Hepatocyte (in vitro differentiated cells): ENCODE data around the gene BEND6.

ENCODE experiments used
- CTCF ChIP-seq: fragments of 200-600 bp; sonication (generic); IDR thresholded peaks from 2 replicates; pipeline ENCODE4 v1.5.1; 2016; ENCODE audit warnings: antibody characterized with exemption, mild to moderate bottlenecking; ENCODE audit not compliant: poor library complexity
- EZH2 ChIP-seq: fragments of 200-600 bp; sonication (generic); IDR thresholded peaks from 2 replicates; pipeline ENCODE4 v1.6.1; 2016; ENCODE audit warnings: antibody characterized with exemption, mild to moderate bottlenecking, borderline replicate concordance
- EZH2phosphoT487 ChIP-seq: fragments of 200-600 bp; sonication (generic); IDR thresholded peaks from one replicate; pipeline ENCODE4 v1.6.1; 2018; ENCODE audit warnings: antibody characterized with exemption, mild to moderate bottlenecking, low read depth, moderate library complexity; ENCODE audit not compliant: unreplicated experiment, severe bottlenecking

GRCh38 chr6:56949265-56949664, 5.6 kb upstream of the BEND6 start:
- TF ChIP-seq CTCF (no peak), EZH2 (no peak), EZH2phosphoT487 (no peak)
